Smooth muscle cell (in vitro differentiated cells): ENCODE results near the gene SYCN. TPM values are rescaled to one million over a fixed set of nuclear protein-coding genes. Genes with fewer than 3 reads are reported as not detected.

Experiments
- DNase-seq: peaks from one replicate; lab custom pipeline; 2025; ENCODE audit not compliant: unreplicated experiment; lab: John Stamatoyannopoulos, UW
- H2AFZ ChIP-seq: fragments of 200-600 bp; sonication (generic); 2 replicates; pipeline ENCODE4 v1.6.0; 2016; ENCODE audit warnings: antibody characterized with exemption, low read depth, mild to moderate bottlenecking
- H3F3A ChIP-seq: fragments of 200-600 bp; sonication (generic); 2 replicates; pipeline ENCODE4 v1.6.0; 2017; ENCODE audit warnings: antibody characterized with exemption, low read depth
- H3K27ac ChIP-seq: fragments of 200-600 bp; sonication (generic); 2 replicates; pipeline ENCODE4 v1.5.1; 2016; ENCODE audit warnings: low read depth, mild to moderate bottlenecking
- H3K27me3 ChIP-seq: fragments of 200-600 bp; sonication (generic); 2 replicates; pipeline ENCODE4 v1.6.1; 2016; ENCODE audit warnings: low read depth, mild to moderate bottlenecking
- H3K36me3 ChIP-seq: fragments of 200-600 bp; sonication (generic); 2 replicates; pipeline ENCODE4 v1.5.1; 2016; ENCODE audit warnings: low read depth
- H3K4me1 ChIP-seq: fragments of 200-600 bp; sonication (generic); 2 replicates; pipeline ENCODE4 v1.5.1; 2016; ENCODE audit warnings: low read depth
- H3K4me2 ChIP-seq: fragments of 200-600 bp; sonication (generic); 2 replicates; pipeline ENCODE4 v1.6.0; 2016; ENCODE audit warnings: mild to moderate bottlenecking
- H3K4me3 ChIP-seq: fragments of 200-600 bp; sonication (generic); 2 replicates; pipeline ENCODE4 v1.5.1; 2016; ENCODE audit warnings: mild to moderate bottlenecking
- H3K79me2 ChIP-seq: fragments of 200-600 bp; sonication (generic); 2 replicates; pipeline ENCODE4 v1.6.0; 2016; ENCODE audit warnings: low read depth, mild to moderate bottlenecking
- H3K9ac ChIP-seq: fragments of 200-600 bp; sonication (generic); 2 replicates; pipeline ENCODE4 v1.6.0; 2016; ENCODE audit warnings: low read depth
- H3K9me3 ChIP-seq: fragments of 200-600 bp; sonication (generic); replicated peaks from 2 replicates; pipeline ENCODE4 v1.5.1; 2016; ENCODE audit warnings: low read depth
- H4K20me1 ChIP-seq: fragments of 200-600 bp; sonication (generic); 2 replicates; pipeline ENCODE4 v1.6.0; 2016; ENCODE audit warnings: low read depth
- CTCF ChIP-seq: fragments of 200-600 bp; sonication (generic); IDR thresholded peaks from 2 replicates; pipeline ENCODE4 v1.5.1; 2017; ENCODE audit warnings: borderline replicate concordance, mild to moderate bottlenecking, antibody characterized with exemption; ENCODE audit not compliant: insufficient read depth, poor library complexity, severe bottlenecking
- WGBS: methylation state at CpG from one replicate; pipeline ENCODE4 v1.1.7; 2016; ENCODE audit warnings: low lambda C conversion rate; 5-methylcytosine and 5-hydroxymethylcytosine counted together
- polyA plus RNA-seq: library from polyadenylated mRNA; unstranded; fragments of >200 nt; fragmentation: Nextera tagmentation; extraction: Ambion mirVana; gene quantifications from 2 replicates; pipeline ENCODE4 v1.2.1, GENCODE V29; 2016
- total RNA-seq: library from RNA; depleted of rRNA; stranded (reverse); fragments of >200 nt; gene quantifications from 2 replicates; pipeline ENCODE4 v1.2.3, GENCODE V29; 2014

Gene SYCN
- total and polyA plus RNA-seq, 2 experiments from 2014 or later = not detected

- H3K9ac ChIP-seq = no peak overlapping the region
- peaks cover 4% of the 10 kb centered on the region for H3K4me1 ChIP-seq
- H4K20me1 ChIP-seq = peaks cover 96% of the 10 kb centered on the region
- no peak for TF ChIP-seq CTCF
- peaks cover 31% of the 10 kb centered on the region for H3K79me2 ChIP-seq
- 97% methylated on average over 6 of the region's 6 CpGs for WGBS
- no peaks in the 10 kb centered on the region for H3K9me3 ChIP-seq
- H3K36me3 ChIP-seq = no peaks in the 10 kb centered on the region
- no peak overlapping the region for H2AFZ ChIP-seq
- no peak overlapping the region for H3K4me3 ChIP-seq
- H3K27me3 ChIP-seq = no peaks in the 10 kb centered on the region
- H3K4me2 ChIP-seq = no peak overlapping the region
- H3K27ac ChIP-seq = no peak overlapping the region
- peaks cover 7% of the 10 kb centered on the region for H3F3A ChIP-seq
- DNase-seq = no peak
Measured at GRCh38 chr19:39164289-39164688, 39.8 kb downstream of the SYCN start.

GRCh38 chr19:39163621-39164020 is 40.4 kb downstream of the SYCN start:
- Histone ChIP-seq H3K27ac (no peak overlapping the region), H2AFZ (no peak overlapping the region), H3K4me2 (no peak overlapping the region), H3K27me3 (no peaks in the 10 kb centered on the region), H4K20me1 (peaks cover 96% of the 10 kb centered on the region), H3F3A (peaks cover 7% of the 10 kb centered on the region), H3K9me3 (no peaks in the 10 kb centered on the region), H3K4me3 (no peak overlapping the region), H3K4me1 (peaks cover 4% of the 10 kb centered on the region), H3K79me2 (peaks cover 38% of the 10 kb centered on the region), H3K36me3 (no peaks in the 10 kb centered on the region), H3K9ac (no peak overlapping the region)
- no peak for TF ChIP-seq CTCF
- WGBS = 91% methylated on average over 9 of the region's 9 CpGs
- no peak for DNase-seq

- Histone ChIP-seq H4K20me1 (peaks cover 96% of the 10 kb centered on the region), H3K4me2 (no peak overlapping the region), H3K27ac (no peak overlapping the region), H3F3A (peaks cover 7% of the 10 kb centered on the region), H3K36me3 (no peaks in the 10 kb centered on the region), H2AFZ (no peak overlapping the region), H3K4me1 (peaks cover 4% of the 10 kb centered on the region), H3K27me3 (no peaks in the 10 kb centered on the region), H3K4me3 (no peak overlapping the region), H3K9ac (no peak overlapping the region), H3K9me3 (no peaks in the 10 kb centered on the region), H3K79me2 (peaks cover 42% of the 10 kb centered on the region)
- 92% methylated on average over 15 of the region's 15 CpGs for WGBS
- no peak for DNase-seq
- no peak for TF ChIP-seq CTCF
Measured at GRCh38 chr19:39162441-39163043, 41.5 kb downstream of the SYCN start.
